NCI-H2107 (cell line): Measurements from ENCODE around the gene SRSF11.

ENCODE experiments used
- DNase-seq: peaks from one replicate; lab custom pipeline; 2025; lab: John Stamatoyannopoulos, UW

Gene SRSF11

DNA sequence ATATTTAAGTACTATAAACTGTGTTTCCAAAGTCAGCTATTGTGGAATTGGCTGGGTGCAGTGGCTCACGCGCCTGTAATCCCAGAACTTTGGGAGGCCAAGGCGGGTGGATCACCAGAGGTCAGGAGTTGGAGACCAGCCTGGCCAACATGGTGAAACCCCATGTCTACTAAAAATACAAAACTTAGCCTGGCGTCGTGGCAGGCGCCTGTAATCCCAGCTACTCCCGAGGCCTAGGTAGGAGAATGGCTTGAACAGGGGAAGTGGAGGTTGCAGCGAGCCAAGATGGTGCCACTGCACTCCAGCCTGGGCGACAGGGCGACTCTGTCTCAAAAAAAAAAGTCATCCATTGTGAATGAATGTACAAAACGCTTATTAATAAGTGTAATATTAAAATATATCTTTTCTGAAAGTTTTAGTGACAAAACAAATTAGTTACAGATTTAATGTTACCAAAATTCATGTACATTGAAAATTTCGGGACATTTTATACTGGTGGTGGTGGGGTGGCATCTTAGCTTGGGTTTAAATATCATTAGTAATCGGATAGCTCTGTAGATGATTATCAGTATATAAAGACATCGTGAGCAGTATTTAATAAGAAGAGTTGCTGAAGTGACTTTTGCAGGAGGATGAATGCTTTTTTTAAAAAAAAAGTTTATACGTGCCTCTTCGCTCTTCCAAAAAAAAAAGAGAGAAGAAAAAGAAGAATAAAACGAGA, 503 bp upstream of the SRSF11 start:
- DNase-seq = no peak

- no peak for DNase-seq
These were observed 1.6 kb downstream of the SRSF11 start for GRCh38 chr1:70222716-70223235.

DNA sequence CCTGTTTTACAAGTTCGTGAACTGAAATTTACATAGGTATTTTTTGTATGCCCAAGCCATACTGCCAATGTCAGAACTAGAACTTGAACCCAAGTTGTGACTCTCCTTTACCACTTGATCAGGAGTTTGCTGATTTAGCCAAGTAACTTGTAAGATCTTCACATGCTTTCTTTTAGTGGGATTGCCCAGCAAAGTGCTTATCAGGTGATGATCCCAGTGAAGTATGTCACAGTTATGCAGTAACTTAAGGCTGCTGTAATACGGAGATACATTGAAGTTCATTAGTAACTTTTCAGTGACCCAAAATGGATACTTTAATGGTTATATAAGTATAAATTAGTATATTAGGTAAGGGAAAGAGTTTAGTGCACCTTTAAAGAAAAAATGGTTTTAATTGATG, 3.8 kb downstream of the SRSF11 start:
- no peak for DNase-seq

- DNase-seq = no peak
These were observed 6.3 kb downstream of the SRSF11 start for GRCh38 chr1:70227439-70227838.

DNA sequence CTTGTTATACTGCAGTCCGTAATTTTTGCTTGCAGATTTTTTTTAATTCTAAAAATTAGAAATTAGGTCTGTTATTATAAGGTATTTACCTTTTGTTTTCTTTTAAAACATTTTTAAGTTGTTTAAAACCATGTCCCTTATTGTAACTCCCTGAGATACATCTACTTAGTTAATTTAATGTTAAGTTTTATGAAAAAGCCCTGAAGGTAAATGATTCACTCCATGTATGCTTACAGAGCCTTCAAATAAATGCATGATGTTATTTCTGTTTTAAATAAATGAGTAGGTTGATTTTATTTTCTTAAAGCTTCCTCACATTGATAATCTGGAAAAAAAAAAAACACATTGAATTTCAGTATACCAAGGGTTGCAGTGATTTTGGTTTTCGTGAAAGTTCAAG, 7.5 kb downstream of the SRSF11 start:
- DNase-seq = no peak

GRCh38 chr1:70231475-70231874, 10.3 kb downstream of the SRSF11 start:
- no peak for DNase-seq

DNA sequence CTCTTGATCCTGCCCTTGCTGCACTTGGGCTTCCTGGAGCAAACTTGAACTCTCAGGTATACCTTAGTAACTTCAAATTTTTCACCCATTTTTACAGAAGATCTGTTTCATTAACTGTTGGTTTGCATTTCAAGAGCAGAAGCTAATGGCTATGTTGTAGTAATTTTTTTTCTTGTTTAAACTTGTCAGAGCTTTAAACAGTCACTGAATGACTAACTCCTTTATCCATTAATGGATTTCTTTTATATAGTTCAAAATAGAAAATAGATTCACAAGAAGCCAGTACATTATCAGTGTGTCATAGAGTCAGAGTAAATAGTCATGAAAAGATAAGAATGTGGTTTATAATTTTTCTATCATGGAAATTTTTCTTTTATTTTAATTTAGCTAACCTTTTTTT, 13.6 kb downstream of the SRSF11 start:
- no peak for DNase-seq

DNA sequence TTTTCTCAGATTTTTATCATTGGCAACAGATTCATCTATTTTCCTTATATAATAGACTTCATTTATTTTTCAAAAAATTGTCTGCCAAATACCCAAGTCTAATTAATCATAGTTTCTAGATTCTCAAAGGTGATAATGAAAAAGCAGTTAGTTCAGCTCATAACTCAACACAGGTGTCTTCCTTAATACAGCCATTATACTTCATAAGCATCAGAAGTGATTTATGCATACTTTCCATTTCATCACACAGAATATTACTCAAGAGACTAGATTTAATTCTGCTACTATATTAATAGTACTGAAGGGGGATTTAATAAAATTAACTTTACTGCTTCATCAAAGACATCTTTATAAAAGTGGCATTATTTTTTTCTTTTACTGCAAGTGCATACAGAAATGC, 18.8 kb downstream of the SRSF11 start:
- DNase-seq = no peak

GRCh38 chr1:70247122-70247521, 25.9 kb downstream of the SRSF11 start:
- DNase-seq = no peak

GRCh38 chr1:70247768-70248167, 26.6 kb downstream of the SRSF11 start:
- no peak for DNase-seq

- DNase-seq = no peak
These were observed 27.5 kb downstream of the SRSF11 start for GRCh38 chr1:70248729-70249128.

GRCh38 chr1:70256664-70257063, 35.5 kb downstream of the SRSF11 start:
- DNase-seq = no peak

GRCh38 chr1:70264839-70265238, 43.7 kb downstream of the SRSF11 start:
- DNase-seq = no peak

- no peak for DNase-seq
These were observed 44.8 kb downstream of the SRSF11 start for GRCh38 chr1:70265946-70266345.

GRCh38 chr1:70277875-70278274, 56.7 kb downstream of the SRSF11 start:
- no peak for DNase-seq

GRCh38 chr1:70278710-70279109, 57.5 kb downstream of the SRSF11 start:
- no peak for DNase-seq

- no peak for DNase-seq
These were observed 63.2 kb downstream of the SRSF11 start for GRCh38 chr1:70284366-70284765.

- no peak for DNase-seq
These were observed 65.3 kb downstream of the SRSF11 start for GRCh38 chr1:70286453-70286852.

- no peak for DNase-seq
These were observed 67.0 kb downstream of the SRSF11 start for GRCh38 chr1:70288166-70288565.

DNA sequence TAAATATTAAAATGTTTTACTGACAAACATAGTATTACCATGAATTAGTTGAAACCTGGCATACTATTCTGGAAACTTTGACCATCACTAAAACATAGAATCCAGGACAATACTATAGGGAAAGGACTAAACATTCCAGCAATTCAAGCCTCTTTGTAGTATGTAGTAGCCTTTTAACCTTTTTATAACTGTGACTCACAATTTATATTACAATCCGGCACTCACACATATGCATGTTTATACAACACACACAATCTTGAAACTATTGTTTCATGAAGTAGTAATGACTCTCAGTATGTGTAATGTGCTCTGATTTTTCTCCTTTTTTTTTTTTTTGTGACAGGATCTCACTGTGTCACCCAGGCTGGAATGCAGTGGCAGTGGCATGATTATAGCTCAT, 69.0 kb downstream of the SRSF11 start:
- DNase-seq = no peak

GRCh38 chr1:70293186-70293843, 72.1 kb downstream of the SRSF11 start:
- no peak for DNase-seq

- no peak for DNase-seq
These were observed 74.6 kb downstream of the SRSF11 start for GRCh38 chr1:70295749-70296148.

DNA sequence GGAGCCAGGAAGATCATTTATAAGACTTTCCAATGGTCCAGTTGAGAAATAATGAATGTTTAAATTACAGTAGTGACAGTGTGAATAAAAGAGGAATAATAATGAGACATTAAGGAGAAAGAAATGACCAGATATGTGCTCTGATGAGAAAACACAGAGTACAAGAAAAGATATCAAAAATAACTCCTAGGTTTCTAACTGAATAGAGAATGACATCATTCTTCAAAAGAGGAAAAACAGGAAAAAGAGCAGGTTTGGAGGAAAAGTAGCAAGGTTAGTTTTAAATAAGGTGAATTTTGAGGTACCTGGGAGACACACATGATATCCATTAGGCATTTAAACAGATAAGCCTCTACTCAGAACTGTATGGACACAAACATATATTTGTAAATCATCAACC, 78.3 kb downstream of the SRSF11 start:
- DNase-seq = no peak
